B cell (primary cell): ENCODE data around the gene TBX3. TPM values are rescaled to one million over a fixed set of nuclear protein-coding genes. Genes with fewer than 3 reads are reported as not detected.

Source experiments
- ATAC-seq: fragments of 200-7000 bp; cut with Tn5 transposase; one replicate; pipeline ENCODE4 v1.10.0; 2021; ENCODE audit warnings: low read depth, mild to moderate bottlenecking, moderate number of reproducible peaks, moderate library complexity
- CTCF ChIA-PET: fragments of 350-600 bp; sonication (Branson Sonifier 250); formaldehyde crosslinking; loops from one replicate; lab custom pipeline; 2021; ENCODE audit warnings: antibody characterized with exemption, inconsistent platforms; lab: Charles Lee
- POLR2A ChIA-PET: fragments of 350-600 bp; sonication (Branson Sonifier 250); formaldehyde crosslinking; loops from one replicate; lab custom pipeline; 2021; ENCODE audit warnings: antibody characterized with exemption; lab: Charles Lee
- DNase-seq: peaks from one replicate; pipeline ENCODE4 v3.0.0; 2013
- H2AFZ ChIP-seq: 2 replicates; pipeline ENCODE4 v1.6.1; 2012; ENCODE audit warnings: mild to moderate bottlenecking, low read depth, low read length; ENCODE audit not compliant: insufficient read depth, poor library complexity, severe bottlenecking
- H3K27ac ChIP-seq, 2 donors: 1 replicate in 1 of 2; 2 replicates in 1 of 2; pipeline ENCODE4 v1.5.1; 2012 to 2013; ENCODE audit warnings: low read length in 2 of 2, mild to moderate bottlenecking in 2 of 2, moderate library complexity in 1 of 2
- H3K27me3 ChIP-seq, 4 experiments: fragments of 200-600 bp in 1 of 4; sonication (generic) in 1 of 4; replicated peaks in 1 of 4; 1 replicate in 2 of 4; 2 replicates in 2 of 4; pipeline versions ENCODE4 v1.6.1 to v1.7.0; 2013 to 2016; ENCODE audit warnings: low read length in 3 of 4, mild to moderate bottlenecking in 2 of 4, mixed read lengths in 1 of 4, moderate library complexity in 1 of 4; ENCODE audit not compliant: insufficient read depth in 4 of 4, control insufficient read depth in 3 of 4; ENCODE audit errors: control extremely low read depth in 1 of 4
- H3K36me3 ChIP-seq, 2 experiments: replicated peaks in 1 of 2; 1 replicate in 1 of 2; 2 replicates in 1 of 2; pipeline versions ENCODE4 v1.6.1 to v1.7.1; 2013; ENCODE audit warnings: low read length in 1 of 2; ENCODE audit not compliant: insufficient read depth in 2 of 2, control insufficient read depth in 1 of 2; ENCODE audit errors: control extremely low read depth in 1 of 2, extremely low read depth in 1 of 2
- H3K4me1 ChIP-seq, 2 donors: fragments of 200-600 bp in 1 of 2; sonication (generic) in 1 of 2; 1 replicate in 1 of 2; 2 replicates in 1 of 2; pipeline versions ENCODE4 v1.5.1 to v1.6.1; 2013 to 2017; ENCODE audit warnings: low read length in 2 of 2; ENCODE audit not compliant: control insufficient read depth in 2 of 2, insufficient read depth in 2 of 2
- H3K4me2 ChIP-seq: replicated peaks from 2 replicates; pipeline ENCODE3; 2012; ENCODE audit warnings: mild to moderate bottlenecking, low read depth, low read length; ENCODE audit not compliant: poor library complexity, severe bottlenecking
- H3K4me3 ChIP-seq, 5 experiments: fragments of 200-600 bp in 1 of 5; sonication (generic) in 1 of 5; 1 replicate in 3 of 5; 2 replicates in 2 of 5; pipeline versions ENCODE4 v1.5.1 to v1.7.0; 2011 to 2016; ENCODE audit warnings: low read length in 4 of 5, mild to moderate bottlenecking in 4 of 5, low read depth in 2 of 5, control low read depth in 1 of 5, moderate library complexity in 1 of 5; ENCODE audit not compliant: insufficient read depth in 1 of 5; ENCODE audit errors: control extremely low read depth in 1 of 5, extremely low read depth in 1 of 5
- H3K79me2 ChIP-seq: fragments of 200-600 bp; sonication (generic); one replicate; pipeline ENCODE4 v1.6.0; 2016; ENCODE audit warnings: low read length; ENCODE audit not compliant: control insufficient read depth, insufficient read depth
- H3K9ac ChIP-seq: fragments of 200-600 bp; sonication (generic); 2 replicates; pipeline ENCODE4 v1.6.1; 2017; ENCODE audit warnings: mild to moderate bottlenecking, low read length, moderate library complexity
- H3K9me3 ChIP-seq, 3 donors: one replicate each; pipeline versions ENCODE4 v1.6.1 to v1.7.1; 2013; ENCODE audit warnings: low read length in 2 of 3; ENCODE audit not compliant: control insufficient read depth in 2 of 3, insufficient read depth in 1 of 3; ENCODE audit errors: control extremely low read depth in 1 of 3
- H4K20me1 ChIP-seq: 2 replicates; pipeline ENCODE4 v1.6.0; 2012; ENCODE audit warnings: mild to moderate bottlenecking, low read length; ENCODE audit not compliant: insufficient read depth, control insufficient read depth, poor library complexity, severe bottlenecking
- H3K27ac Mint-ChIP-seq: one replicate; pipeline ENCODE4 v1.8.0; 2021; ENCODE audit warnings: mixed read lengths
- H3K27me3 Mint-ChIP-seq: one replicate; pipeline ENCODE4 v1.8.0; 2021; ENCODE audit warnings: mixed read lengths
- H3K4me1 Mint-ChIP-seq: one replicate; pipeline ENCODE4 v1.8.0; 2021; ENCODE audit warnings: mixed read lengths
- H3K4me3 Mint-ChIP-seq: one replicate; pipeline ENCODE4 v1.8.0; 2021; ENCODE audit warnings: mixed read lengths
- H3K9me3 Mint-ChIP-seq: one replicate; pipeline ENCODE4 v1.8.0; 2022; ENCODE audit warnings: mixed read lengths; ENCODE audit not compliant: insufficient read depth
- CTCF ChIP-seq: fragments of 200-600 bp; IDR thresholded peaks from one replicate; pipeline ENCODE4 v1.8.0; 2022; ENCODE audit warnings: antibody characterized with exemption, mild to moderate bottlenecking
- EZH2 ChIP-seq: IDR thresholded peaks from 2 replicates; pipeline ENCODE4 v1.6.1; 2012; ENCODE audit warnings: borderline replicate concordance, low read depth, mild to moderate bottlenecking, moderate library complexity, low read length; ENCODE audit not compliant: insufficient read depth, poor library complexity, severe bottlenecking
- WGBS: methylation state at CpG from one replicate; pipeline ENCODE4 v1.1.5; 2013; ENCODE audit warnings: missing lambda C conversion rate; ENCODE audit not compliant: insufficient coverage; 5-methylcytosine and 5-hydroxymethylcytosine counted together
- intact Hi-C: fragments of 100-400 bp; cut with micrococcal nuclease; formaldehyde crosslinking; loops from one replicate; pipeline ENCODE4 v1.10.0; 2022
- polyA plus RNA-seq: library from polyadenylated mRNA; depleted of rRNA; stranded (reverse); fragments of >200 nt; gene quantifications from 2 replicates; pipeline ENCODE4 v1.2.3, GENCODE V29; 2012
- total RNA-seq, 2 donors: library from RNA; stranded (reverse); fragments of 120-200 nt in 1 of 2; gene quantifications; 1 replicate in 1 of 2; 2 replicates in 1 of 2; pipeline versions ENCODE4 v1.2.3 to v1.2.4, GENCODE V29; 2013 to 2022

The TBX3 gene
- total and polyA plus RNA-seq, 2 donors (not counting 1 experiment from before 2014, with no cell fraction given): not detected

- H2AFZ ChIP-seq: peak overlapping the region; percentile 65
- peak overlapping the region in 3 of 5 experiments; percentile 34 to 60 (median 43) for H3K4me3 ChIP-seq
Observed at GRCh38 chr12:114683709-114684097, 272 bp downstream of the TBX3 start.

More at GRCh38 chr12:114683709-114684097, 272 bp downstream of the TBX3 start:
- H3K9me3 Mint-ChIP-seq: no peaks in the 10 kb centered on the region
- peak overlapping the region; percentile 59 for H3K9ac ChIP-seq
- peaks cover 92% of the 10 kb centered on the region for H3K27me3 Mint-ChIP-seq
- H3K27me3 ChIP-seq: peaks cover 0 to 86% (median 65%) of the 10 kb centered on the region in 4 experiments
- peak overlapping the region; percentile 27 for H3K27ac Mint-ChIP-seq
- peak overlapping the region; percentile 88 for H3K4me3 Mint-ChIP-seq
- ChIA-PET POLR2A (no interaction called here), CTCF (interaction anchor here (0.6 kb wide), 1 partner anchor 12 kb away, joined by 4 read pairs; no protein-coding TSS in a partner anchor)
- peaks cover 22 to 27% of the 10 kb centered on the region in 2 donors for H3K4me1 ChIP-seq
- peaks cover 0 to 44% (median 0%) of the 10 kb centered on the region in 3 donors for H3K9me3 ChIP-seq
- WGBS: 5% methylated on average over 14 of the region's 19 CpGs
- no peaks in the 10 kb centered on the region for H3K79me2 ChIP-seq
- intact Hi-C loops: no loop called here
- H3K27ac ChIP-seq: no peak overlapping the region
- peak overlapping the region; percentile 74 for H3K4me2 ChIP-seq
- TF ChIP-seq CTCF (no peak), EZH2 (no peak)
- no peaks in the 10 kb centered on the region for H3K36me3 ChIP-seq
- H4K20me1 ChIP-seq: no peaks in the 10 kb centered on the region
- no peak for ATAC-seq
- H3K4me1 Mint-ChIP-seq: peaks cover 24% of the 10 kb centered on the region
- no peak for DNase-seq
